ENCODE results near the gene DOLPP1.

Gene DOLPP1

DNA sequence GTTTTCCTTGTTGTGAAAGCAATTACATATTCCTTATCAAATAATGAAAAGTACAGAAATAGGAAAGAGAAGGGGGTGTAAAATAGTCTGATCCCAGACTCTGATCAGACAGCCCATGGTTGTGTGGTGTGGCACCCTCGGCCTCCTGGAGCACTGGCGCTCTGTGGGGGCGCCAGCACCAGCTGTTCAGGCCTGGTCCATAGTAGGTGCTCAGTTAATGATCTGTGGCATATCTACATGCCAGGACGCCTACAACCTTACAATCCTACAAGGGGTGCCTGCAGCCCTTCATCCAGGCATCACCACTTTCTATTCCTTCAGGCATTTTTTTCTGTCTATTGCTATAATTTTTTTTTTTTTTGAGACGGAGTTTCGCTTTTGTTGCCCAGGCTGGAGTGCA, 27.9 kb upstream of the DOLPP1 start:
- DNase-seq (ENCODE audit: low read depth): no peak
- no peak overlapping the region for H3K4me3 ChIP-seq (ENCODE audit: low read length)
- TF ChIP-seq, protein P1, sequence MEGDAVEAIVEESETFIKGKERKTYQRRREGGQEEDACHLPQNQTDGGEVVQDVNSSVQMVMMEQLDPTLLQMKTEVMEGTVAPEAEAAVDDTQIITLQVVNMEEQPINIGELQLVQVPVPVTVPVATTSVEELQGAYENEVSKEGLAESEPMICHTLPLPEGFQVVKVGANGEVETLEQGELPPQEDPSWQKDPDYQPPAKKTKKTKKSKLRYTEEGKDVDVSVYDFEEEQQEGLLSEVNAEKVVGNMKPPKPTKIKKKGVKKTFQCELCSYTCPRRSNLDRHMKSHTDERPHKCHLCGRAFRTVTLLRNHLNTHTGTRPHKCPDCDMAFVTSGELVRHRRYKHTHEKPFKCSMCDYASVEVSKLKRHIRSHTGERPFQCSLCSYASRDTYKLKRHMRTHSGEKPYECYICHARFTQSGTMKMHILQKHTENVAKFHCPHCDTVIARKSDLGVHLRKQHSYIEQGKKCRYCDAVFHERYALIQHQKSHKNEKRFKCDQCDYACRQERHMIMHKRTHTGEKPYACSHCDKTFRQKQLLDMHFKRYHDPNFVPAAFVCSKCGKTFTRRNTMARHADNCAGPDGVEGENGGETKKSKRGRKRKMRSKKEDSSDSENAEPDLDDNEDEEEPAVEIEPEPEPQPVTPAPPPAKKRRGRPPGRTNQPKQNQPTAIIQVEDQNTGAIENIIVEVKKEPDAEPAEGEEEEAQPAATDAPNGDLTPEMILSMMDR (IDR thresholded peaks at IDR 0.05; ENCODE audit: insufficient read depth, low read depth, low read length, missing control alignments): no peak

DNA sequence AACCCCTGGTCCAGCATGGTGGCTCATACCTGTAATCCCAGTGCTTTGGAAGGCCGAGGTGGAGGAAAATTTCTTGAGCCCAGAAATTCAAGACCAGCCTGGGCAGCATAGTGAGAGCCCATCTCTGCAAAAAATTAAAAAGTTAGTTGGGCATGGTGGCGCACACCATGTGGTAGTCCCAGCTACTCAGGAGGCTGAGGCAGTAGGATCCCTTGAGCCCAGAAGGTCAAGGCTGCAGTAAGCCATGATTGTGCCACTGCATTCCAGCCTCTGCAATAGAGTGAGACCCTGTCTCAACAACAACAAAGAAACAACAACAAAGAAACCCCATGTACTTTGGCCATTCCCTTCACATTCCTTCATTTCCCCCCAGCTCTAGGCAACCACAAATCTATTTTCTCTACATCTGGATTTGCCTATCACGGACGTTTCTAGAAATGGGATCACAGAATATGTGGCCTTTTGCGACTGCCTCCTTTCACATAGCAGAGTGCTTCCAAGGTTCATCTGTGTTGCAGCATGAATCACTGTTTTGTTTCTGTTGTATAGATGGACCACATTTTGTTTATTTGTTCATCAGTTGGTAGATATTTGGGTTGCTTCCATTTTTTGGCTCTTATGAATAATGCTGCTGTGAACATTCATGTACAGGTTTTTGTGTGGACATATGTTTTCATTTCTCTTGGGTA, 26.6 kb upstream of the DOLPP1 start:
- TF ChIP-seq, protein P1 (IDR thresholded peaks at IDR 0.05; ENCODE audit: insufficient read depth, low read depth, low read length, missing control alignments): no peak
- DNase-seq (ENCODE audit: low read depth): no peak
- H3K4me3 ChIP-seq (ENCODE audit: low read length): no peak overlapping the region

DNA sequence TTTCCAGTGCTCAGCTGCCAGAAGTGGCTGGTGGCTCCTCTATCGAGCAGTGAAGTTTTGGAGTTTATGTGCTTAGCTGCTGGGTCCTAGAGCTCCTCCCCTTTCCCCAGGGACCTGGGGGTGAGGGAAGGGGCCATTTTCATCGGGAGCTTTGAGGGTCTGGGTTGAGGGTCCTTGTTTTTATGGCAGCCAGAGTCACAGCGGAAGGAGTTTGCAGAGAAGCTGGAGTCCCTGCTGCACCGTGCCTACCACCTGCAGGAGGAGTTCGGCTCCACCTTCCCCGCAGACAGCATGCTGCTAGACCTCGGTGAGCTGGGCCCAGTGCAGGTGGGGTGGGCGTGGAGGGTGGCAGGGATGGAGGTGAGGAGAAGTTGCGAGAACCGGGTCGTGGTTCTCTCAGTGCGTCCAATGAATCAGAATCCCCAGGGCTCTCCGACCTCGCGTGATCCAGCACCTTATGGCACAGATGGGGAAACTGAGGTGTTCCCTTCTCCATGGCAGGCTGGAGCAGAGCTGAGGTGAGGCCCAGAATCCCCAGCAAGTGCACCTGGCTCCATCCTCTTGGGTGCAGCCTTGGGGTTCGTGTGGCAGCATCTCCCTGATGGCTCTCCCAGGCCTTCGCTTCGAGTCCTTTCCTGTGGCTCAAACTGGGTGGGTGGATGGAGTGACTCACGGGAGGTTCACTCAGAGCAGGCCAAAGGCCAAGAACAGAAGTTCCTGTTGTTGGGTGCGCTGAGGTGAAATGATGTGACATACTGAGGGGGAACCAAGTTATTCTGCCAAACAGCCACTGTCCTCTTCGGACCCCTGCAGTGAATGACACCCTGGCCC, 21.7 kb upstream of the DOLPP1 start:
- DNase-seq (ENCODE audit: low read depth): no peak
- no peak overlapping the region for H3K4me3 ChIP-seq (ENCODE audit: low read length)
- TF ChIP-seq, protein P1 (IDR thresholded peaks at IDR 0.05; ENCODE audit: insufficient read depth, low read depth, low read length, missing control alignments): no peak

DNA sequence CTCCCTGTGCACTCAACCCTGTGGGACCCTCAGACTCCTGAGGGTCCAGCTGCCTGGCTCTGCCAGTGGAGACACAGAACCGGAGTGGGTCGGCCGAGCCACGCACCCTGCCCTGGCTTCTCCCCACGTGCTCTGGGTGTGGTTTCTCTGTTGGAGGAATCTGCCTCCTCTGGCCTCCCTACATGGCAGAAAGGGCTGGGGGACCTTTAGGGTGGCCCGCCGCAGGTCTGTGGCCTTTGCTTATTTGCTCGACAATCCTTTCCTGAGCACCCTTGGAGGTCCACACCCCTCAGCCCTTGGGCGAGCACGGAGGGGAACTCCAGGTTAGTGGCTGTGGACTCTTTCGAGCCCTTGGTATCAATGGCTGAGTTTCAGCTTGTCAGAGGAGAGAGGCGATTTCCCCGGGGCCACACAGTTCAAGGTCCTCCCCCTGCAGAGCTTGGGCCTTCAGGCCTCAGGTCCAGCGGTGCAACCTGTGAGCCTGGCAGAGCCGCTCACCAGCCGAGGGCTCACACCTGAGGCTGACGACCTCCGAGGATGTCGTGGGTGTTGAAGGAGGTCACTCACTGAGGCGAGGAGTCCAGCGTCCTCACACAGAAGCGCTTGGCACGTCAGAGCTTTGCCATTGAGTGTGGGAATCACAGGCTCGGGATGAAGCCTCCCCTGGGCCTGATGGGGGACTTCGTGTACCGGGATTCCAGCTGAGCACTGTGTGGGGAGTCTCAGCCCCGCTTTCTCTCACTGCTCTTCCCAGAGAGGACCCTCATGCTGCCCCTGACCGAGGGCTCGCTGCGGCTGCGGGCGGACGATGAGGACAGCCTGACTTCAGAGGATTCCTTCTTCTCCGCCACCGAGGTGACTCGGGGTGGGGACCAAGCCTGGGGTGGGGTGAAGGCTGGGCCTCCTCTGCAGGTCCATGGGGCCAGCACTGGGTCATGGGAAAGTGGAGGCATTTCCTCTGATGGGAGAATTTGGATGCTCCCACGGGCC, 20.8 kb upstream of the DOLPP1 start:
- TF ChIP-seq, protein P1 (IDR thresholded peaks at IDR 0.05; ENCODE audit: insufficient read depth, low read depth, low read length, missing control alignments): no peak
- no peak overlapping the region for H3K4me3 ChIP-seq (ENCODE audit: low read length)

DNA sequence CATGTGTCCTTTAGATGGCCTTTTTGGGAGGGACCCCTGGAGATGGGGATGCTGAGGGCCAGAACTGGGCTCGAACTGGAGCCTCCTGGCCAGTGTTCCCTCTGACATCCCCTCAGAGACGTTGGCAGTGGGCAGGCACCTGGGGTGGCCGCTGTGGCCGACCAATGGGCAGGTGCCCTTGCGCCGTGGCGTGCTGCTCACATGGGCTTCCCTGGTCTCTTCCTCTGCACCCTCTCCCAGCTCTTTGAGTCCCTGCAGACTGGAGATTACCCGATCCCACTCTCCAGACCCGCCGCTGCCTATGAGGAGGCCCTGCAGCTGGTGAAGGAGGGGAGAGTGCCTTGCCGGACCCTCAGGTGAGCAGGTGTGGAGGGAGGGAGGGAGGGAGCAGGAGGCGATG, 19.9 kb upstream of the DOLPP1 start:
- TF ChIP-seq, protein P1 (IDR thresholded peaks at IDR 0.05; ENCODE audit: insufficient read depth, low read depth, low read length, missing control alignments): no peak
- DNase-seq (ENCODE audit: low read depth): no peak
- no peak overlapping the region for H3K4me3 ChIP-seq (ENCODE audit: low read length)

More for the DNA sequence above, 20.8 kb upstream of the DOLPP1 start:
- no peak for DNase-seq (ENCODE audit: low read depth)

DNA sequence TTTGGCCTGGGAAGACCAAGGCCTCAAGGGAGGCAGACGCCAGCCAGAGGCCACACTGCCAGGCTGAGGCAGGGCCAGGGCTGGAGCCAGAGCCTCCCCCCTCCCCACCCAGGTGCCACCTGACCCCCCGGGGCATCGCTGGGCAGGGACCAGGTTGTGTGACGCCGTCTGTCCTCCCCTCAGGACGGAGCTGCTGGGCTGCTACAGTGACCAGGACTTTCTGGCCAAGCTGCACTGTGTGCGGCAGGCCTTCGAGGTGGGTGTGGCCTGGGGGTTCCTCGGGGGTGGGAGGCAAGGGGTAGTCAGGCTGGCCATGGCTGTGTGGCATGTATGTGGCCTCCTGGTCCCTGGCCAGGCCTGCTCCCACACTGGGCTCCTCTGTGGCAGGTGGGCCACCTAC, 17.9 kb upstream of the DOLPP1 start:
- no peak for DNase-seq (ENCODE audit: low read depth)
- H3K4me3 ChIP-seq (ENCODE audit: low read length): no peak overlapping the region
- TF ChIP-seq, protein P1 (IDR thresholded peaks at IDR 0.05; ENCODE audit: insufficient read depth, low read depth, low read length, missing control alignments): no peak

Measured in epithelial cell of esophagus (primary cell).